Astrocyte (in vitro differentiated cells and primary cell): ENCODE results near the gene TMEM151A. TPM values are rescaled to one million over a fixed set of nuclear protein-coding genes. Genes with fewer than 3 reads are reported as not detected.

Experiments
- DNase-seq: peaks from one replicate; pipeline ENCODE4 v3.0.0-alpha.2; 2010; ENCODE audit warnings: low read depth
- FAIRE-seq: peaks from 2 replicates; lab custom pipeline; 2011; peaks lifted over from hg19 to GRCh38; lab: Jason Lieb, UNC
- H2AFZ ChIP-seq: 2 replicates; pipeline ENCODE4 v1.6.0; 2012; ENCODE audit warnings: low read depth, low read length, inconsistent platforms
- H3K27ac ChIP-seq: 2 replicates; pipeline ENCODE4 v1.5.1; 2011; ENCODE audit warnings: low read depth, low read length, inconsistent platforms
- H3K27me3 ChIP-seq: 2 replicates; pipeline ENCODE4 v1.6.0; 2011; ENCODE audit warnings: low read length, inconsistent platforms; ENCODE audit not compliant: insufficient read depth
- H3K36me3 ChIP-seq: 2 replicates; pipeline ENCODE4 v1.5.1; 2011; ENCODE audit warnings: low read length, inconsistent platforms; ENCODE audit not compliant: insufficient read depth
- H3K4me1 ChIP-seq: 2 replicates; pipeline ENCODE4 v1.5.1; 2011; ENCODE audit warnings: low read length, inconsistent platforms; ENCODE audit not compliant: insufficient read depth
- H3K4me2 ChIP-seq: 2 replicates; pipeline ENCODE4 v1.6.0; 2012; ENCODE audit warnings: low read length, inconsistent platforms
- H3K4me3 ChIP-seq: 2 replicates; pipeline ENCODE4 v1.5.1; 2011; ENCODE audit warnings: low read depth, mild to moderate bottlenecking, low read length, inconsistent platforms; ENCODE audit not compliant: insufficient read depth
- H3K79me2 ChIP-seq: 2 replicates; pipeline ENCODE4 v1.6.0; 2012; ENCODE audit warnings: mild to moderate bottlenecking, low read length, inconsistent platforms; ENCODE audit not compliant: insufficient read depth
- H3K9ac ChIP-seq: 2 replicates; pipeline ENCODE4 v1.6.0; 2012; ENCODE audit warnings: mild to moderate bottlenecking, low read length, inconsistent platforms
- H3K9me3 ChIP-seq: 2 replicates; pipeline ENCODE4 v1.5.1; 2012; ENCODE audit warnings: low read depth, mild to moderate bottlenecking, low read length, inconsistent platforms; ENCODE audit not compliant: insufficient read depth
- H4K20me1 ChIP-seq: 2 replicates; pipeline ENCODE4 v1.6.0; 2012; ENCODE audit warnings: low read length, inconsistent platforms; ENCODE audit not compliant: insufficient read depth
- H3K27ac Mint-ChIP-seq: one replicate; pipeline ENCODE4 v1.8.0; 2021; ENCODE audit warnings: mild to moderate bottlenecking, mixed read lengths; ENCODE audit not compliant: unreplicated experiment
- H3K27me3 Mint-ChIP-seq: one replicate; pipeline ENCODE4 v1.8.0; 2021; ENCODE audit warnings: low read depth, mixed read lengths; ENCODE audit not compliant: unreplicated experiment
- H3K36me3 Mint-ChIP-seq: one replicate; pipeline ENCODE4 v1.8.0; 2021; ENCODE audit warnings: low read depth, mixed read lengths; ENCODE audit not compliant: unreplicated experiment
- H3K4me1 Mint-ChIP-seq: one replicate; pipeline ENCODE4 v1.8.0; 2021; ENCODE audit warnings: low read depth, mixed read lengths; ENCODE audit not compliant: unreplicated experiment
- H3K4me3 Mint-ChIP-seq: one replicate; pipeline ENCODE4 v1.8.0; 2021; ENCODE audit warnings: mild to moderate bottlenecking, moderate library complexity, mixed read lengths; ENCODE audit not compliant: unreplicated experiment
- H3K9me3 Mint-ChIP-seq: one replicate; pipeline ENCODE4 v1.8.0; 2021; ENCODE audit warnings: mild to moderate bottlenecking, mixed read lengths; ENCODE audit not compliant: unreplicated experiment
- EZH2 ChIP-seq: IDR thresholded peaks from 2 replicates; pipeline ENCODE4 v1.6.1; 2012; ENCODE audit warnings: mild to moderate bottlenecking, low read length, inconsistent platforms; ENCODE audit not compliant: insufficient read depth
- total RNA-seq: library from RNA; stranded (reverse); gene quantifications from 2 replicates; pipeline ENCODE4 v1.2.1, GENCODE V29; 2021
- TF ChIP-seq, protein P1 (sequence below): IDR thresholded peaks from 2 replicates; pipeline ENCODE4 v1.5.1; 2011; ENCODE audit warnings: low read depth, mild to moderate bottlenecking, inconsistent platforms, low read length, moderate library complexity; ENCODE audit not compliant: insufficient read depth

The TMEM151A gene
- total RNA-seq, 1 donor from 2014 or later: 2.0 TPM

DNA sequence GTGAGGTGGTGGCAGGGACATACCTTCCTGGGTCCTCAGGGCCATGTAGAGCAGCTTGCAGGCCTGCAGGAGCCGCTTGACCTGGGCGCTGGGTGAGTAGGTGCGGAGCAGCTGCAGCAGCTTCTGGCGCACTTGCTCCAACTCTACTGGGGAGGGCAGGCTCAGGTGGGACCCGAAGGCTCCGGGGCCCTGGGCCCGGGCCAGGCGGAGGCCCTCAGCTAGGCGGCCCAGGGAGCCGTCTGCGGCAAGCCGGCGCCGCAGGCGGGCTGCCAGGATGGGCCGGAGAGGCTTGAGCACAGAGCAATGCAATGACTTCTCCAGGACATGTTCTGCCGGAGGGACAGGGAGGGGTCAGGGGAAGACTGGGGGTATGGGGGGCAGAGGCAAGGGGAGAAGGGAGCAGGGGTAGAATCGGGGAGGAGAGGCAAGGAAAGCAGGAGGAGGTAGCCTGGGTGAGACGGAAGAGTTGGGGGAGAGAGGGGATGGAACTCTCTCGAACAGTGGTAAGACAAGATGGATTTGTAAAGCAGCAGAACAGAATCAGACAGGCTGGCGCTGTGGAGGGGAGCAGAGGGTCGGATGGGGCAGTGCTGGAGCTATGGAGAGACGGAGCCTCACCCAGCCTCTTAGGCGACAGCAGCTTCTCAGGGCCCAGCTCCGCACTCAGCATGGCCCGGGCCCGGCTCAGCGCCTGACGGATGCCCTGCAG is 42.4 kb downstream of the TMEM151A start:
- Histone ChIP-seq H3K36me3 (peaks cover 3% of the 10 kb centered on the region), H3K79me2 (peaks cover 27% of the 10 kb centered on the region), H4K20me1 (peaks cover 50% of the 10 kb centered on the region), H3K4me2 (peak overlapping the region; percentile 99), H3K27me3 (no peaks in the 10 kb centered on the region), H3K4me1 (peaks cover 47% of the 10 kb centered on the region), H3K4me3 (no peak overlapping the region), H3K27ac (no peak overlapping the region), H2AFZ (no peak overlapping the region), H3K9me3 (no peaks in the 10 kb centered on the region), H3K9ac (peak overlapping the region; percentile 95)
- peaks cover 6% of the 10 kb centered on the region for H3K36me3 Mint-ChIP-seq
- H3K27ac Mint-ChIP-seq: no peak overlapping the region
- FAIRE-seq: no peak
- no peak for TF ChIP-seq EZH2
- TF ChIP-seq, protein P1, sequence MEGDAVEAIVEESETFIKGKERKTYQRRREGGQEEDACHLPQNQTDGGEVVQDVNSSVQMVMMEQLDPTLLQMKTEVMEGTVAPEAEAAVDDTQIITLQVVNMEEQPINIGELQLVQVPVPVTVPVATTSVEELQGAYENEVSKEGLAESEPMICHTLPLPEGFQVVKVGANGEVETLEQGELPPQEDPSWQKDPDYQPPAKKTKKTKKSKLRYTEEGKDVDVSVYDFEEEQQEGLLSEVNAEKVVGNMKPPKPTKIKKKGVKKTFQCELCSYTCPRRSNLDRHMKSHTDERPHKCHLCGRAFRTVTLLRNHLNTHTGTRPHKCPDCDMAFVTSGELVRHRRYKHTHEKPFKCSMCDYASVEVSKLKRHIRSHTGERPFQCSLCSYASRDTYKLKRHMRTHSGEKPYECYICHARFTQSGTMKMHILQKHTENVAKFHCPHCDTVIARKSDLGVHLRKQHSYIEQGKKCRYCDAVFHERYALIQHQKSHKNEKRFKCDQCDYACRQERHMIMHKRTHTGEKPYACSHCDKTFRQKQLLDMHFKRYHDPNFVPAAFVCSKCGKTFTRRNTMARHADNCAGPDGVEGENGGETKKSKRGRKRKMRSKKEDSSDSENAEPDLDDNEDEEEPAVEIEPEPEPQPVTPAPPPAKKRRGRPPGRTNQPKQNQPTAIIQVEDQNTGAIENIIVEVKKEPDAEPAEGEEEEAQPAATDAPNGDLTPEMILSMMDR: no peak
- peaks cover 28% of the 10 kb centered on the region for H3K4me1 Mint-ChIP-seq
- no peak overlapping the region for H3K4me3 Mint-ChIP-seq
- DNase-seq: no peak
- H3K9me3 Mint-ChIP-seq: peaks cover 2% of the 10 kb centered on the region
- no peaks in the 10 kb centered on the region for H3K27me3 Mint-ChIP-seq

DNA sequence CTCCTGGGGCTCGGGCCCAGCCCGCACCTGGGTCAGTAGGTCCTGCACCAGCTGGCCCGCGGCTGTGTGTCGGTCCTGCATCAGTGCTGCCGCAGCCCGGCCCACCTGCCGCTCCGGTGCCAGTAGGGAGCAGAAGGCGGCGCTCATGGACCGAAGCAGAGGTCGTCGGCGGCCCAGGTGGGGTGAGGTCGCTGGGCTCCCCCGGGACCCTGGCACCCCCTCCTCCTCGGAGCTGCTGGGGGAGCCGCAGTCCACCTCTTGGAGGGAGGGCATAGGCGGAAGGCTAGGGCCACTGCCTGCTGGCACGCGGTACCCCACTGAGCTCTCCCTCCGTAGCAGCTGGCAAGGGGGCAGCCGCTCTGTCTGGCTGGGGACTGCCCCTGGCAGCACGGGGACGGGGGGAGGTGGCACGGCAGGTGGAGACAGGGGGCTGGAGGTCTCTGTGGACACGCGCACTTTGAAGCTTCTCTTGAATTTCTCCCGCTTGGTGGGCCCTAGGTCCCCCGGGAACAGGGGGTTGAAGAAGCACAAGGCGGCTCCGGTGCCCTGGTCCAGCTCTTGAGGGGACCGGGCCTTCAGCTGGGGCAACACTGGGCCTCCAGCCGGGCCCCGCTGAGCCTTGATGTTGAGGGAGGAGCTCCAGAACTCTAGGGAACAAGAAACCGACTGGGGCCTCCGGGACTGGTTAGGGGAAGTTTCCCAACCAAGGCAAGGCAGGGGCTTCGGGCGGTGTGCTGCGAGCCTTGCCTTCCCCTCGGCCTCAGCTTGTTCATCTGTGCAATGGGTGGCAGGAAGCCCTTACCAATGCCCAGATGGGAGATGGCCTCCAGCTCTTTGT is 43.1 kb downstream of the TMEM151A start:
- peaks cover 2% of the 10 kb centered on the region for H3K9me3 Mint-ChIP-seq
- Histone ChIP-seq H3K27ac (peak overlapping the region; percentile 96), H2AFZ (no peak overlapping the region)

More for the DNA sequence above, 43.1 kb downstream of the TMEM151A start:
- Histone ChIP-seq H3K27me3 (no peaks in the 10 kb centered on the region), H3K79me2 (peaks cover 27% of the 10 kb centered on the region), H3K9ac (peak overlapping the region; percentile 95), H3K36me3 (peaks cover 3% of the 10 kb centered on the region), H3K4me3 (peak overlapping the region; percentile 74), H3K4me2 (peak overlapping the region; percentile 99), H3K4me1 (peaks cover 47% of the 10 kb centered on the region), H3K9me3 (no peaks in the 10 kb centered on the region), H4K20me1 (peaks cover 50% of the 10 kb centered on the region)
- Mint-ChIP-seq H3K27me3 (no peaks in the 10 kb centered on the region), H3K4me3 (peak overlapping the region; percentile 76), H3K27ac (no peak overlapping the region), H3K36me3 (peaks cover 9% of the 10 kb centered on the region), H3K4me1 (peaks cover 31% of the 10 kb centered on the region)
- no peak for FAIRE-seq
- DNase-seq: no peak
- TF ChIP-seq, protein P1: no peak
- TF ChIP-seq EZH2: no peak
